Ovary (tissue), 9 donors: Measurements from ENCODE around the gene ACSL6. TPM values are rescaled to one million over a fixed set of nuclear protein-coding genes. Genes with fewer than 3 reads are reported as not detected.

Experiments
- DNase-seq, 5 donors: peaks; one replicate each; pipeline ENCODE4 v3.0.0-alpha.2; 2019 to 2020
- H3K27ac ChIP-seq, 2 donors: fragments of 200-600 bp; one replicate each; pipeline versions ENCODE4 v1.5.1 to v1.8.0; 2019 to 2022
- H3K27me3 ChIP-seq: fragments of 200-600 bp; one replicate; pipeline ENCODE4 v1.8.0; 2022
- H3K36me3 ChIP-seq: fragments of 200-600 bp; sonication (generic); one replicate; pipeline ENCODE4 v1.5.1; 2019
- H3K4me1 ChIP-seq: one replicate; pipeline ENCODE4 v1.8.1; 2013; ENCODE audit warnings: mild to moderate bottlenecking, moderate library complexity; ENCODE audit not compliant: insufficient read depth
- H3K4me3 ChIP-seq: fragments of 200-600 bp; sonication (generic); one replicate; pipeline ENCODE4 v1.5.1; 2017
- H3K9me3 ChIP-seq, 2 donors: fragments of 200-600 bp in 1 of 2; sonication (generic) in 1 of 2; one replicate each; pipeline versions ENCODE4 v1.5.1 to v1.8.1; 2013 to 2019; ENCODE audit warnings: mild to moderate bottlenecking in 1 of 2, moderate library complexity in 1 of 2
- EP300 ChIP-seq: sonication (generic); formaldehyde crosslinking; IDR thresholded peaks from one replicate; pipeline ENCODE4 v1.6.1; 2017; ENCODE audit warnings: antibody characterized with exemption
- POLR2A ChIP-seq: fragments of 450-650 bp; IDR thresholded peaks from one replicate; pipeline ENCODE4 v1.6.1; 2017; ENCODE audit warnings: antibody characterized with exemption, mild to moderate bottlenecking, moderate library complexity
- WGBS, 3 donors: extraction: QIAGEN DNeasy Blood & Tissue Kit in 1 of 3; methylation state at CpG; one replicate each; pipeline versions ENCODE4 v1.1.5 to v1.1.7; 2013 to 2017; 5-methylcytosine and 5-hydroxymethylcytosine counted together
- intact Hi-C, 4 donors: fragments of 100-400 bp; cut with DNase I; formaldehyde crosslinking; loops; one replicate each; pipeline versions ENCODE4 v1.11.0 to v1.15.1; 2022 to 2023
- polyA plus RNA-seq, 2 donors: library from polyadenylated mRNA; stranded (reverse); fragments of 200-250 nt in 1 of 2; fragments of 350-450 nt in 1 of 2; fragmentation: Illumina TruSeq in 1 of 2; extraction: RNeasy Lipid Tissue Mini Kit (QIAGEN cat#74804) in 1 of 2; gene quantifications; one replicate each; pipeline ENCODE4 v1.2.3, GENCODE V29; 2013 to 2014
- total RNA-seq, 7 donors: library from RNA; depleted of rRNA in 2 of 7; stranded (reverse); fragments of >200 nt in 2 of 7; fragmentation: NEBNext Ultra II Directional in 3 of 7; extraction: Animal tissue kit (Norgen Biotek cat#: 25700) in 3 of 7; gene quantifications; one replicate each; pipeline versions ENCODE4 v1.1.0 to v1.2.4, GENCODE V29; 2016 to 2023
- TF ChIP-seq, protein P1 (sequence below), 3 donors: fragments of 450-650 bp in 2 of 3; fragments of 200-600 bp in 1 of 3; IDR thresholded peaks; one replicate each; pipeline versions ENCODE4 v1.5.1 to v1.8.0; 2016 to 2022; ENCODE audit warnings: antibody characterized with exemption in 3 of 3, mild to moderate bottlenecking in 1 of 3
- donor health status: DM: no; HTN: no; CAD: no; lungs with moderate emphysema.
- donor health status: DM: no; HTN: no; CAD: no.
- donor health status: Bipolar disorder and iron deficiency.
- donor health status: DM: yes; HTN: yes; CAD: no.
- donor health status: DM: no; HTN: no; CAD: no.
- donor health status: DM: yes; HTN: yes; CAD: no.

ACSL6 gene
- total and polyA plus RNA-seq, 9 donors, result 0.07 to 0.65 (median 0.22) TPM; not detected in 1

GRCh38 chr5:132033122-132033521, 21.7 kb upstream of the ACSL6 start:
- no peaks in the 10 kb centered on the region for H3K9me3 ChIP-seq
- 60 to 80% (median 68%) methylated on average over 4 of the region's 4 CpGs for WGBS, 3 donors
- H3K36me3 ChIP-seq, result no peaks in the 10 kb centered on the region
- no peak for DNase-seq
- H3K4me3 ChIP-seq, result no peak overlapping the region
- H3K27me3 ChIP-seq, result no peaks in the 10 kb centered on the region
- intact Hi-C loops, result no loop called here
- no peaks in the 10 kb centered on the region for H3K4me1 ChIP-seq
- TF ChIP-seq POLR2A (no peak), EP300 (no peak)
- TF ChIP-seq, protein P1, sequence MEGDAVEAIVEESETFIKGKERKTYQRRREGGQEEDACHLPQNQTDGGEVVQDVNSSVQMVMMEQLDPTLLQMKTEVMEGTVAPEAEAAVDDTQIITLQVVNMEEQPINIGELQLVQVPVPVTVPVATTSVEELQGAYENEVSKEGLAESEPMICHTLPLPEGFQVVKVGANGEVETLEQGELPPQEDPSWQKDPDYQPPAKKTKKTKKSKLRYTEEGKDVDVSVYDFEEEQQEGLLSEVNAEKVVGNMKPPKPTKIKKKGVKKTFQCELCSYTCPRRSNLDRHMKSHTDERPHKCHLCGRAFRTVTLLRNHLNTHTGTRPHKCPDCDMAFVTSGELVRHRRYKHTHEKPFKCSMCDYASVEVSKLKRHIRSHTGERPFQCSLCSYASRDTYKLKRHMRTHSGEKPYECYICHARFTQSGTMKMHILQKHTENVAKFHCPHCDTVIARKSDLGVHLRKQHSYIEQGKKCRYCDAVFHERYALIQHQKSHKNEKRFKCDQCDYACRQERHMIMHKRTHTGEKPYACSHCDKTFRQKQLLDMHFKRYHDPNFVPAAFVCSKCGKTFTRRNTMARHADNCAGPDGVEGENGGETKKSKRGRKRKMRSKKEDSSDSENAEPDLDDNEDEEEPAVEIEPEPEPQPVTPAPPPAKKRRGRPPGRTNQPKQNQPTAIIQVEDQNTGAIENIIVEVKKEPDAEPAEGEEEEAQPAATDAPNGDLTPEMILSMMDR (IDR thresholded peaks at IDR 0.05), result no peak
- H3K27ac ChIP-seq, result no peak overlapping the region

GRCh38 chr5:132032196-132032595, 20.7 kb upstream of the ACSL6 start:
- DNase-seq, result no peak
- Histone ChIP-seq H3K4me1 (no peaks in the 10 kb centered on the region), H3K4me3 (no peak overlapping the region), H3K9me3 (no peaks in the 10 kb centered on the region), H3K27ac (no peak overlapping the region), H3K36me3 (no peaks in the 10 kb centered on the region), H3K27me3 (no peaks in the 10 kb centered on the region)
- intact Hi-C loops, result no loop called here
- TF ChIP-seq, protein P1 (IDR thresholded peaks at IDR 0.05), result no peak
- TF ChIP-seq POLR2A, result no peak
- TF ChIP-seq EP300, result no peak

GRCh38 chr5:132030610-132031009, 19.2 kb upstream of the ACSL6 start:
- Histone ChIP-seq H3K27ac (no peak overlapping the region), H3K4me3 (no peak overlapping the region), H3K9me3 (no peaks in the 10 kb centered on the region), H3K36me3 (no peaks in the 10 kb centered on the region), H3K27me3 (no peaks in the 10 kb centered on the region), H3K4me1 (no peaks in the 10 kb centered on the region)
- no peak for DNase-seq
- TF ChIP-seq EP300, result no peak
- TF ChIP-seq POLR2A, result no peak
- TF ChIP-seq, protein P1 (IDR thresholded peaks at IDR 0.05), result no peak
- WGBS, 3 donors, result 89 to 96% (median 93%) methylated on average over 2 of the region's 2 CpGs
- intact Hi-C loops, result no loop called here

GRCh38 chr5:132029609-132030330, 18.3 kb upstream of the ACSL6 start:
- no peaks in the 10 kb centered on the region for H3K9me3 ChIP-seq
- H3K4me3 ChIP-seq, result no peak overlapping the region
- 48 to 61% (median 49%) methylated on average over 4 of the region's 4 CpGs for WGBS, 3 donors
- no peaks in the 10 kb centered on the region for H3K27me3 ChIP-seq
- intact Hi-C loops, result no loop called here
- TF ChIP-seq, protein P1 (IDR thresholded peaks at IDR 0.05), result no peak
- TF ChIP-seq EP300, result no peak
- no peak for TF ChIP-seq POLR2A
- no peak for DNase-seq
- no peak overlapping the region for H3K27ac ChIP-seq
- no peaks in the 10 kb centered on the region for H3K36me3 ChIP-seq
- no peaks in the 10 kb centered on the region for H3K4me1 ChIP-seq
